ENCODE measurements around the gene AWAT2. TPM values are rescaled to one million over a fixed set of nuclear protein-coding genes. Genes with fewer than 3 reads are reported as not detected.

AWAT2 gene
- total and polyA plus RNA-seq, 9 of the 15 experiments (the other 6 are each of a cell fraction or from before 2014, with no cell fraction given) = not detected

DNA sequence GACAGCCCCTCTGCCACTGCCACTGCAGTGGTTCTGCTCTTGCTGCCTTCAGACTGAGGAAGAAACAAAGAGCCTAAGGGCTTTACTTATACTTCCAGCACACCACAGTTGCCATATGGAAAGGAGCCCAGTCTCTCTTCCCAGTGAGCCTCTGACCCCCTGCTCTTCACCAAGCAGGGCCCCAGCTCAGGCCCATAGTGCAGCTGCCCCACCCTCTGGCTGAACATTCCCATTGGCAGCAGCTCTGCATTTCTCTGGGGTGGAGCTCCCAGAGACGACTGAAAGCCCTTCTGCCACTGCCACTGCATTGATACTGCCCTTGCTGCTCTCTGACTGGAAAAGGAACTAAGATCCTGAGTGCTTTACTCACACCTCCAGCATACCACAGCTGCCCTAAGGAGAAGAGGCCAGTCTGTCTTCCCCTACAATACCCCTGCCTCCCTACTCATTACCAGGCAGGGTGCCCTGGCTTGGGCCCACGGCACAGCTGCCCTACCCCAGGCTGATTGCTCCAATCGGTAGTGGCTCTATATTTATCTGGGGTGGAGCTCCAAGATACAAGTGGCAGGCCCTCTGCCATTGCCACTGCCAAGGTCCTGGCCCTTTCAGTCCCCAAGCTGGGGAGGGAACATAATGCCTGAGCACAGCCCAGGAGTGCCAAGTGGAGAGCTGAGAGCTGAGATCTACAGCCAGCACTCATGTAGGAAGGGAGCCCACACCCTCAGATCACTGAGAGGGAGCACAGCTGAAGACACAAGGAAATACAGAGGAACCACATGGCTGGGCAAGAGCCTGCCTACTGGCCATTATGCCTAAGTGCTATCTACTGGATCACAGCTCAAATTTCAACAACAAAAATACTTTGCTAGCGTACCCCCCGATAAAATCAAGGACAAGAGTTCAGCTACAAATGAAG is 36.0 kb downstream of the AWAT2 start (continued):
- TF ChIP-seq, protein P1, sequence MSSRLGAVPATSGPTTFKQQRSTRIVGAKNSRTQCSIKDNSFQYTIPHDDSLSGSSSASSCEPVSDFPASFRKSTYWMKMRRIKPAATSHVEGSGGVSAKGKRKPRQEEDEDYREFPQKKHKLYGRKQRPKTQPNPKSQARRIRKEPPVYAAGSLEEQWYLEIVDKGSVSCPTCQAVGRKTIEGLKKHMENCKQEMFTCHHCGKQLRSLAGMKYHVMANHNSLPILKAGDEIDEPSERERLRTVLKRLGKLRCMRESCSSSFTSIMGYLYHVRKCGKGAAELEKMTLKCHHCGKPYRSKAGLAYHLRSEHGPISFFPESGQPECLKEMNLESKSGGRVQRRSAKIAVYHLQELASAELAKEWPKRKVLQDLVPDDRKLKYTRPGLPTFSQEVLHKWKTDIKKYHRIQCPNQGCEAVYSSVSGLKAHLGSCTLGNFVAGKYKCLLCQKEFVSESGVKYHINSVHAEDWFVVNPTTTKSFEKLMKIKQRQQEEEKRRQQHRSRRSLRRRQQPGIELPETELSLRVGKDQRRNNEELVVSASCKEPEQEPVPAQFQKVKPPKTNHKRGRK (tag; IDR thresholded peaks at IDR 0.05) = no peak
- TF ChIP-seq CBFA2T3 (IDR thresholded peaks at IDR 0.05) (no peak), MTA2 (IDR thresholded peaks at IDR 0.05; ENCODE audit: low read depth) (no peak)

DNA sequence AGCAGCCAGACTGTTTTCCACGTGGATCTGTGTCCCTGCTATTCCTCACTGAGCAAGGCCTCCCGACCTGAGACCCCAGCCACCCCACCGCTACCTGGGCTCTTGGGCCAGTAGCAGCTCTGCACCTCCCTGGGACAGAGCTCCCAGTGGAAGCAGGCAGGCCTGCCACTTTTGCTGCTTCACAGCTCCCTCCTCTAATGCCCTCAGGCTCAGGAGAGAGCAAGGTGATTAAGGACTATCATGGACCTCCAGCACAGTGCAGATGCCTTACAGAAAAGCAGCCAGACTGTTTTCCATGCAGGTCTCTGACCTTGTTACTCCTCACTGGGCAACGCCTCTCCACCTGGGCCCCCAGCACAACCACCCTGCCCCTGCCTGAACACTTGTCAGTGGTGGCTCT is 37.0 kb downstream of the AWAT2 start:
- BruUV-seq (replicated peaks) = no TSS peak
- WGBS (ENCODE audit: insufficient coverage, low coverage, missing lambda C conversion rate) = 0% methylated on average over 4 of the region's 4 CpGs
- CTCF ChIA-PET (ENCODE audit: low intra/inter-chr PET ratio) = no interaction called here
- no peak for TF ChIP-seq DDX20 (tag; IDR thresholded peaks at IDR 0.05; ENCODE audit: low read depth)
- TF ChIP-seq, protein P2, sequence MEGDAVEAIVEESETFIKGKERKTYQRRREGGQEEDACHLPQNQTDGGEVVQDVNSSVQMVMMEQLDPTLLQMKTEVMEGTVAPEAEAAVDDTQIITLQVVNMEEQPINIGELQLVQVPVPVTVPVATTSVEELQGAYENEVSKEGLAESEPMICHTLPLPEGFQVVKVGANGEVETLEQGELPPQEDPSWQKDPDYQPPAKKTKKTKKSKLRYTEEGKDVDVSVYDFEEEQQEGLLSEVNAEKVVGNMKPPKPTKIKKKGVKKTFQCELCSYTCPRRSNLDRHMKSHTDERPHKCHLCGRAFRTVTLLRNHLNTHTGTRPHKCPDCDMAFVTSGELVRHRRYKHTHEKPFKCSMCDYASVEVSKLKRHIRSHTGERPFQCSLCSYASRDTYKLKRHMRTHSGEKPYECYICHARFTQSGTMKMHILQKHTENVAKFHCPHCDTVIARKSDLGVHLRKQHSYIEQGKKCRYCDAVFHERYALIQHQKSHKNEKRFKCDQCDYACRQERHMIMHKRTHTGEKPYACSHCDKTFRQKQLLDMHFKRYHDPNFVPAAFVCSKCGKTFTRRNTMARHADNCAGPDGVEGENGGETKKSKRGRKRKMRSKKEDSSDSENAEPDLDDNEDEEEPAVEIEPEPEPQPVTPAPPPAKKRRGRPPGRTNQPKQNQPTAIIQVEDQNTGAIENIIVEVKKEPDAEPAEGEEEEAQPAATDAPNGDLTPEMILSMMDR (IDR thresholded peaks at IDR 0.05 in 2 of 3, conservative IDR thresholded peaks at IDR 0.05 in 1 of 3; ENCODE audit: insufficient read depth in 2 of 3, low read depth in 1 of 3, low read length in 3 of 3) = no peak
- TF ChIP-seq KLF1 (tag; IDR thresholded peaks at IDR 0.05) = no peak
- TF ChIP-seq, protein P3, sequence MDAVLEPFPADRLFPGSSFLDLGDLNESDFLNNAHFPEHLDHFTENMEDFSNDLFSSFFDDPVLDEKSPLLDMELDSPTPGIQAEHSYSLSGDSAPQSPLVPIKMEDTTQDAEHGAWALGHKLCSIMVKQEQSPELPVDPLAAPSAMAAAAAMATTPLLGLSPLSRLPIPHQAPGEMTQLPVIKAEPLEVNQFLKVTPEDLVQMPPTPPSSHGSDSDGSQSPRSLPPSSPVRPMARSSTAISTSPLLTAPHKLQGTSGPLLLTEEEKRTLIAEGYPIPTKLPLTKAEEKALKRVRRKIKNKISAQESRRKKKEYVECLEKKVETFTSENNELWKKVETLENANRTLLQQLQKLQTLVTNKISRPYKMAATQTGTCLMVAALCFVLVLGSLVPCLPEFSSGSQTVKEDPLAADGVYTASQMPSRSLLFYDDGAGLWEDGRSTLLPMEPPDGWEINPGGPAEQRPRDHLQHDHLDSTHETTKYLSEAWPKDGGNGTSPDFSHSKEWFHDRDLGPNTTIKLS (IDR thresholded peaks at IDR 0.05; ENCODE audit: borderline replicate concordance, low read depth) = no peak
- TF ChIP-seq, protein P4, sequence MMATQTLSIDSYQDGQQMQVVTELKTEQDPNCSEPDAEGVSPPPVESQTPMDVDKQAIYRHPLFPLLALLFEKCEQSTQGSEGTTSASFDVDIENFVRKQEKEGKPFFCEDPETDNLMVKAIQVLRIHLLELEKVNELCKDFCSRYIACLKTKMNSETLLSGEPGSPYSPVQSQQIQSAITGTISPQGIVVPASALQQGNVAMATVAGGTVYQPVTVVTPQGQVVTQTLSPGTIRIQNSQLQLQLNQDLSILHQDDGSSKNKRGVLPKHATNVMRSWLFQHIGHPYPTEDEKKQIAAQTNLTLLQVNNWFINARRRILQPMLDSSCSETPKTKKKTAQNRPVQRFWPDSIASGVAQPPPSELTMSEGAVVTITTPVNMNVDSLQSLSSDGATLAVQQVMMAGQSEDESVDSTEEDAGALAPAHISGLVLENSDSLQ (IDR thresholded peaks at IDR 0.05) = no peak
- no peak for TF ChIP-seq ZNF445 (CRISPR knock-in tag; IDR thresholded peaks at IDR 0.05; ENCODE audit: low read depth)
- TF ChIP-seq ZNF583 (CRISPR knock-in tag; IDR thresholded peaks at IDR 0.05) = no peak
- no peak for TF ChIP-seq ETV6 (IDR thresholded peaks at IDR 0.05; ENCODE audit: borderline replicate concordance in 1 of 2, low read depth in 2 of 2, low read length in 1 of 2)
- TF ChIP-seq ETV6 (CRISPR knock-in tag; IDR thresholded peaks at IDR 0.05; ENCODE audit: borderline replicate concordance) = no peak
- no peak for TF ChIP-seq SREBF1 (IDR thresholded peaks at IDR 0.05; ENCODE audit: borderline replicate concordance, low read depth, low read length)
- TF ChIP-seq SP2 (IDR thresholded peaks at IDR 0.05; ENCODE audit: extremely low read depth, low read depth, low read length, poor library complexity, severe bottlenecking) = no peak

More for the DNA sequence above, 37.0 kb downstream of the AWAT2 start:
- H3K27me3 ChIP-seq (ENCODE audit: control insufficient read depth in 2 of 2, insufficient read depth in 2 of 2, low read length in 2 of 2) = no peaks in the 10 kb centered on the region
- no peak for FAIRE-seq
- no peak overlapping the region for H3K9ac ChIP-seq (ENCODE audit: insufficient read depth in 1 of 2, low read depth in 2 of 2, low read length in 2 of 2)
- no peak for ATAC-seq
- intact Hi-C loops (cut with micrococcal nuclease) = no loop called here
- no peaks in the 10 kb centered on the region for H3K79me2 ChIP-seq (ENCODE audit: control insufficient read depth, insufficient read depth, low read length)
- H3K36me3 ChIP-seq (ENCODE audit: control insufficient read depth, insufficient read depth, low read length) = no peaks in the 10 kb centered on the region
- DNase-seq (ENCODE audit: extremely low read depth in 1 of 4, low spot score in 3 of 4) = no peak
- H4K20me1 ChIP-seq (replicated peaks; ENCODE audit: control insufficient read depth, insufficient read depth, low read length) = no peaks in the 10 kb centered on the region
- H3K4me1 ChIP-seq (replicated peaks in 1 of 2; ENCODE audit: control insufficient read depth in 2 of 2, insufficient read depth in 2 of 2, low read length in 2 of 2) = no peaks in the 10 kb centered on the region
- in situ Hi-C loops (cut with MboI) = no loop called here
- no peaks in the 10 kb centered on the region for H3K9me1 ChIP-seq (ENCODE audit: control insufficient read depth, insufficient read depth, low read length)
- no peak overlapping the region for H3K4me3 ChIP-seq
- POLR2A ChIA-PET = no interaction called here
- no peak overlapping the region for H2AFZ ChIP-seq (ENCODE audit: low read depth, low read length)
- H3K9me3 ChIP-seq (replicated peaks; ENCODE audit: control insufficient read depth, insufficient read depth, low read depth, low read length) = no peaks in the 10 kb centered on the region
- no peak overlapping the region for H3K27ac ChIP-seq (ENCODE audit: extremely low read depth, low read depth, low read length)
- H3K4me2 ChIP-seq (ENCODE audit: insufficient read depth, low read length) = no peak overlapping the region
